NCI-H510A (cell line): ENCODE measurements around the gene CASP10.
"Not testable (repeated sequence)": the region's sequence is repeated elsewhere in the genome, so short reads cannot be mapped to it uniquely, and the experiment has no call there.

Experiments used
- DNase-seq: peaks from one replicate; lab custom pipeline; 2025; lab: John Stamatoyannopoulos, UW

Gene CASP10

DNA sequence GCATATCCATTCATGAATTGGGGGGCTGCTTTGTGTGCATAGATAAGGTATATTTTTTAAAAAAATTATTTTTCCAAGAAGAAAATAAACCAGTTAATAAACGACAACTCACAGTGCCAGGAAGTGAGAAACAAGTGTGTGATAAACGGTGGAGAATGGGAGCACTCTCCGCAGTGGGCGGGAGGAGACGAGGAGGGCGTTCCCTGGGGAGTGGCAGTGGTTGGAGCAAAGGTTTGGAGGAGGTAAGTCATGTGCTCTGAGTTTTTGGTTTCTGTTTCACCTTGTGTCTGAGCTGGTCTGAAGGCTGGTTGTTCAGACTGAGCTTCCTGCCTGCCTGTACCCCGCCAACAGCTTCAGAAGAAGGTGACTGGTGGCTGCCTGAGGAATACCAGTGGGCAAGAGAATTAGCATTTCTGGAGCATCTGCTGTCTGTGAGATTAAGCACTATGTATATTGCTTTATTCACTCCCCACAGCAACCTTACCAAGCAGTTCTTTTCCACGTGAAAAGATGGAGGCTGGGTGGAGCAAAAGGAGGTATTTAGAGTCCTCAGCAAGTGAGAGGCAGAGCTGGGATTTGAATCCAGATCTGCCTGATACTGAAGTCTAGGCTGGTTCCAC lies 50.4 kb downstream of the CASP10 start:
- DNase-seq: peak; percentile 81

- DNase-seq: no peak
Observed at GRCh38 chr2:201233812-201234662, 51.1 kb downstream of the CASP10 start.

- DNase-seq: no peak
Observed at GRCh38 chr2:201234663-201235135, 51.8 kb downstream of the CASP10 start.

DNA sequence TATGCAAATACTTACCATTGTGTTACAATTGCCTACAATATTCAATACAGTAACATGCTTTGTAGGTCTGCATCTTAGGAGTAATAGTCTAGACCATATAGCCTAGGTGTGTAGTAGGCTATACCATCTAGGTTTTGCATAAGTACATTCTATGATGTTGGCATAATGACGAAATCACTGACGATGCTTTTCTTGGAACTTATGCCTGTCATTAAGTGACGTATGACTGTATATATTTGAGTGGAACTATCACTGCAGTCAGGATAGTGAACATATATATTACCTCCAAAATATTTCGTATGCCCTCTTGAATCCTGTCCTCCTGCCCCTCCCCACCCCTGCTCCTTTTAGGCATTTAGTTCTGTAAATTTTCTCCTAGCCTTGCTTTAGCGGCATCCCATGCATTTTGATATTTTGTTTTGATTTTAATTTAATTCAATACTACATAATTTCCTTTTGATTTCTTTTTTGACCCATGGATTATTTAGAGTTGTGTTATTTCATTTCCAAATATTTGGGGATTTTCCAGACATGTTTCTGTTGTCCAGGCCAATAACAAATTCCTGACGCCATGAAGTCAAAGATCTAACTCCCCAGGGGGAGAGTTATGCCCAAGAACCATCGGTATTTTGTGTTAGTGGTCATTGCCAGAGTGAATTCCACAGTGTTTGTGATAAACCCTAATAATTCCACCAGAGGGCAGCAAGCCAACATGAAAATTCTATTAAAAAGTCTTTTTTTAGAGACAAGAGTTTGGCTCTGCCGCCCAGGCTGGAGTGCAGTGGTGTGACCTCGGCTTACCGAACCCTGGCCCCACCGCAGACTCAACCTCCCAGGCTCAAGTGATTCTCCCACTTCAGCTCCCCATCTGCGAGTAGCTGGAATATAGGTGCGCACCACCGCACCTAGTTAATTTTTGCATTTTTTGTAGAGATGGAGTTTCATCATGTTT lies 53.2 kb downstream of the CASP10 start:
- DNase-seq: no peak

DNA sequence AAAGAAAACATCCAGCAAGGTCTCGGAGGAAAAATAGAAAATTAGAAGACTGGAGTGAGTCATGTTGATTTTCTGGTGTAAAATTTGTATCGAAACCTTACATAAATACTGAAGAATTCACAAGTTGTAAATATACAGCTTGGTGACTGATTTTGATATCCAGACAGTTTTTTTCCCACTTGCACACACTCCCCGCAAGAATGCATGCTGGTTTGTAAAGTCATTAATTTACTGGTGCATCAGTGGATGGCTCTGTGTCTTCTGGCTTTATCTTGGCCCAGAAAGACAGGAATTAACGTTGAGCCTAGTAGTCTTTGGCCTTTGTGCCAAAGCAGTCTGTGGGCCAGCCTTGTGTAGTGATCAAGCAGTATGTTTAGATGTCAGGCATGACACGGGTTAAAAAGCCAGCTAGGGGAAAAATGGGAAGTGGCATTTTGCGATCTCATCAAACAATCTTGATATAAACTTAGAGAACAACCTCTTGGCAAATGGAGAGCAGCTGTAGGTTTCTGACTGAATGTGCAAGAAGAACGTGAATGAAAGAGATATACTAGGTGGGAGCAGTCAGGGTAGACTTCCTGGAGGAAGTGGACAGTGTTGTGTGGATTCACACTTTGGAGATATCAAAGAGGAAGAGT lies 54.7 kb downstream of the CASP10 start:
- DNase-seq: no peak

DNA sequence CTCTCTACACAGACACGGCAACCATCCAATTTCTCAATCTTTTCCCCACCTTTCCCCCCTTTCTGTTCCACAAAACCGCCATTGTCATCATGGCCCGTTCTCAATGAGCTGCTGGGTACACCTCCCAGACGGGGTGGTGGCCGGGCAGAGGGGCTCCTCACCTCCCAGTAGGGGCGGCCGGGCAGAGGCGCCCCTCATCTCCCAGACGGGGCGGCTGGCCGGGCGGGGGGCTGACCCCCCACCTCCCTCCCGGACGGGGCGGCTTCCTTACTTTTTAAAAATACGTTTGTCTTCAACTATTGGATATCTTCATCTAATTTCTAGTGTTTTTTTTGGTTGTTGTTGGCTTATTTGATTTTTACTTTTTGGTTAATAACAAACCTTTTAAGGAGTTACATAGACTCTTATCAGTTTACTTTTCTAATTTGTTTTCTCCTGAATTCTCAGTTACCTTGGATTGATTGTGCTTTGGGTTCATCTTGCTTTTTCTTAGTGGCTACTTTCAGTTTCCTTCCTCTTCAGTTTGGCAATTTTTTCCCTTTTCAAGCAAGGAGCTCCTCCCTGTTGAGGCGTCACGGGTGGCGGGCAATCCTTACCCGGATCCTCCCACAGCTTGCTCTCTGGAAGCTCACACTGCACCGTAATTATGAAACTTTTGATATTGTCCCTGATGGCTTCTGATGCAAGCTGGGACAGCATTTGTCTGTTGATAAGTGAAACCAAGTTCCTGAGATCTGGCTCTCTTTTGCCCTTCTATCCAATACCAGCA lies 56.4 kb downstream of the CASP10 start:
- not testable (repeated sequence) for DNase-seq

- no peak for DNase-seq
Observed at GRCh38 chr2:201242571-201243277, 59.8 kb downstream of the CASP10 start.

- DNase-seq: no peak
Observed at GRCh38 chr2:201244829-201245228, 61.9 kb downstream of the CASP10 start.

- DNase-seq: no peak
Observed at GRCh38 chr2:201246280-201246679, 63.3 kb downstream of the CASP10 start.

DNA sequence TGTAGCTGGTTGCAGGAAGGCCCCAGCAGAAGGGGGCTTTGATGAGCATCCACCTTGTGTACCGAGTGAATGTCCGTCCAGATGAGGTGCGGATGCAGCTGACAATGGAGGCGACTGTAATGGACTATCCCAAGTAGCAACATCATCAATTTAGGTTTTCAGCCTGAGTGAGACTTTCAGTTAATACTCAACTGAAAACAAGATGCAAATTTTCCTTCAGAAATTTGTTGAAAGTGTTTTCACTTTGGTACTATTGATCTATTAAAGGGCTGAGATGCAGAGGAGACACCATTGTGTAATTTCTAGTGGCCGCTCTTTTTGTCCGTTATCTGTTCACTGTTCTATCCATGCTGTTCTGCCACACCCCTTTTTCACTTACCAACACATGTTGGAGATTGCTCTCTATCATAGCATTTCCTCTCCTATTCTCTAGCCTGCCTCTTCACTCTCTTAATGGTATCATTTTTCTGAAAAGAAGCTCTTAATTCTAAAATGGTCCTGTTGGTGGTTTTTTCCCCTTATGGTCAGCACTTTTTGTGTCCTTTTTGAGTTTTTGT lies 65.4 kb downstream of the CASP10 start:
- no peak for DNase-seq

GRCh38 chr2:201249889-201250288 lies 66.9 kb downstream of the CASP10 start:
- no peak for DNase-seq

DNA sequence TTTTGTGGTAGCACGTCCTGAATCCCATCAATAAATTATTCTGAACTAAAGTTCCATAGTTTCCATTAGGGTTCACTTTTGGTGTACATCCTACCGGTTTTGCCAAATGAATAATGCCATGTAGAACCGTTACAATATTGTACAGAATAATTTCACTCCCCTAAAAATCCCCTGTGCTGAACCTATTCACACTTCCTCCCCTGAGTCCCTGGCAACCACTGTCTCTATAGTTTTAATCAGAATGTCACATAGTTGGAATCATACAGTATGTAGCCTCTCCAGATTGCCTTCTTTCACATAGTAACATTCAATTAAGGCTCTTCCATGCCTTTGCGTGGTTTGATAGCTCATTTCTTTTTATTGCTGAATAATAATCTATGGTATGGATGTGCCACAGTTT lies 67.8 kb downstream of the CASP10 start:
- DNase-seq: no peak

- no peak for DNase-seq
Observed at GRCh38 chr2:201254081-201254730, 71.3 kb downstream of the CASP10 start.

DNA sequence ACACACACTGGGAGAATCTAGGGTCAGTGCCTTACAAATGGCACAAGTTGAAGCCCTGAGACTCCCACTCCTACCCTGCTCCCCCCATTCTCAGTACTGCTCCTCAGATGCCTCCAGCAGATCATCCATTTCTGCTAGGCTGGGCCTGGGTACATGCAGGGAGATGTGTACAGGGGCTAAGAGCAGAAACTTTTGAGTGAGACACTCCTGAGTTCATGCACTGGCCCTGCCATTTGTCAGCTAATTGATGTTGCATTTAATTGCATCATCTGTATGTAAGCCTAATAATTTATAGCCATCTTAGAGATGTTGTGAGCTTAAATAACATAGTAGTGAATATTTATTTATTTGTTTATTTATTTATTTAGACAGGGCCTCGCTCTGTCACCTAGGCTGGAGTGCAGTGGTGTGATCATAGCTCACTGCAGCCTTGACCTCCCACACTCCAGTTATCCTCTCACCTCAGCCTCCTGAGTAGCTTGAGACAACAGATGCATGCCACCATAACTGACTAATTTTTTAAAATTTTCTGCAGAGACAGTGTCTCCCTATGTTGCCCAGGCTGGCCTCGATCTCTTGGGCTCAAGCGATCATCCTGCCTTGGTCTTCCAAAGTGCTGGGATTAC lies 72.6 kb downstream of the CASP10 start:
- DNase-seq: no peak

DNA sequence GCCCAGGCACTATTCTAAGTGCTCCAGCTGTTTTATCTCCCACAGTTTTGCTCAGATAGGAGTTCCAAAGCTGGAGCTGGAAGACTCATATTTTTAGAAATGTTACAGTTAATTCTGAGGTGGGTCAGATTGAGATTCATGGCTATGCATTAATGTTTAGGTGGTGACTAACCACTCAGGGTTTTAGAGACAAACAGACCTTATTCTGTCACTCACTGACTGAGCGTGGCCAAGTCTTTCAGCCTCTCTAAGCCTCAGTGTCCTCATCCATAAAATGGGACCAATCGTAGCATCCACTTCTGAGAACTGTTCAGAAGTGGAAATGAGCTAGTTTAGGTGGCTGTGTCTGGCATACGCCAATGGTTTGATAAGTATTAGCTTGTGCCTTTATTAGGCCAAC lies 73.1 kb downstream of the CASP10 start:
- DNase-seq: no peak

- no peak for DNase-seq
Observed at GRCh38 chr2:201257381-201257955, 74.5 kb downstream of the CASP10 start.

DNA sequence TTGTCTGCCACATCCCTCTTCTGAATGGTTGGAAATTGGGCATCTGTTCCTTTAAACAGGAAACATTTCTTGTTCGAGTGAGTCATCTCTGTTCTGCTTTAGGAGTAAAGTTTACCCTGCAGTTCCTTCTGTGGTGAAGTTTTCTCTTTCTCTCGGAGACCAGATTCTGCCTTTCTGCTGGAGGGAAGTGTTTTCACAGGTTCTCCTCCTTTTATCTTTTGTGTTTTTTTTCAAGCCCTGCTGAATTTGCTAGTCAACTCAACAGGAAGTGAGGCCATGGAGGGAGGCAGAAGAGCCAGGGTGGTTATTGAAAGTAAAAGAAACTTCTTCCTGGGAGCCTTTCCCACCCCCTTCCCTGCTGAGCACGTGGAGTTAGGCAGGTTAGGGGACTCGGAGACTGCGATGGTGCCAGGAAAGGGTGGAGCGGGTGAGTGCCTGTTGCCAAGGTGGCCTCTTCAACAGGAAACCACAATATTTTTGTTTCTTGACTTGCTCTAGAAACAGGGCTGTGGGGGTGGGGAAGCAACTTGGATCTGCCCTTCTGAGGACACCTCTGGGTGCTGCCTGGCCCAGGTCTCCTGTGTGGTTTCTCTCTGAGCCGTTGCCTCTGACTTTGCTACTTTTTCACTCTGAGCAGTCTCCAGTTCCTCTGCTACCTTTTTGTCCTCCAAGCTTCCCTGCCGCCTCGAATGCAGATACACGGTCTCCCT lies 75.2 kb downstream of the CASP10 start:
- peak; percentile 55 for DNase-seq
